ENCODE results near the gene ZGPAT.

The ZGPAT gene

GRCh38 chr20:63700199-63701050, 7.4 kb upstream of the ZGPAT start:
- H3K27ac Mint-ChIP-seq, result peak overlapping the region; percentile 61
- H3K4me3 Mint-ChIP-seq, result no peak overlapping the region

GRCh38 chr20:63701051-63701328, 6.8 kb upstream of the ZGPAT start:
- Mint-ChIP-seq H3K27me3 (ENCODE audit: low read depth, poor library complexity) (no peaks in the 10 kb centered on the region), H3K36me3 (ENCODE audit: low read depth) (peaks cover 7% of the 10 kb centered on the region), H3K9me3 (no peaks in the 10 kb centered on the region), H3K4me1 (peaks cover 24% of the 10 kb centered on the region), H3K27ac (no peak overlapping the region), H3K4me3 (no peak overlapping the region)
- TF ChIP-seq CTCF (IDR thresholded peaks at IDR 0.05), result no peak
- no peak for DNase-seq

More at GRCh38 chr20:63700199-63701050, 7.4 kb upstream of the ZGPAT start:
- H3K27me3 Mint-ChIP-seq (ENCODE audit: low read depth, poor library complexity), result no peaks in the 10 kb centered on the region
- H3K9me3 Mint-ChIP-seq, result no peaks in the 10 kb centered on the region
- TF ChIP-seq CTCF (IDR thresholded peaks at IDR 0.05), result no peak
- H3K36me3 Mint-ChIP-seq (ENCODE audit: low read depth), result peaks cover 7% of the 10 kb centered on the region
- DNase-seq, result no peak
- H3K4me1 Mint-ChIP-seq, result peaks cover 24% of the 10 kb centered on the region

- Mint-ChIP-seq H3K9me3 (no peaks in the 10 kb centered on the region), H3K36me3 (ENCODE audit: low read depth) (peaks cover 7% of the 10 kb centered on the region), H3K4me1 (peaks cover 22% of the 10 kb centered on the region), H3K27me3 (ENCODE audit: low read depth, poor library complexity) (no peaks in the 10 kb centered on the region), H3K27ac (no peak overlapping the region), H3K4me3 (no peak overlapping the region)
- TF ChIP-seq CTCF (IDR thresholded peaks at IDR 0.05), result no peak
- no peak for DNase-seq
Observed at GRCh38 chr20:63701329-63702035, 6.4 kb upstream of the ZGPAT start.

GRCh38 chr20:63702036-63702665, 5.7 kb upstream of the ZGPAT start:
- peaks cover 27% of the 10 kb centered on the region for H3K4me1 Mint-ChIP-seq
- DNase-seq, result no peak
- no peak overlapping the region for H3K27ac Mint-ChIP-seq
- H3K36me3 Mint-ChIP-seq (ENCODE audit: low read depth), result peaks cover 7% of the 10 kb centered on the region
- H3K27me3 Mint-ChIP-seq (ENCODE audit: low read depth, poor library complexity), result no peaks in the 10 kb centered on the region
- no peaks in the 10 kb centered on the region for H3K9me3 Mint-ChIP-seq
- no peak overlapping the region for H3K4me3 Mint-ChIP-seq
- no peak for TF ChIP-seq CTCF (IDR thresholded peaks at IDR 0.05)

GRCh38 chr20:63702751-63703470, 4.9 kb upstream of the ZGPAT start:
- Mint-ChIP-seq H3K9me3 (no peaks in the 10 kb centered on the region), H3K27me3 (ENCODE audit: low read depth, poor library complexity) (no peaks in the 10 kb centered on the region), H3K4me1 (peaks cover 19% of the 10 kb centered on the region), H3K36me3 (ENCODE audit: low read depth) (peaks cover 7% of the 10 kb centered on the region), H3K27ac (no peak overlapping the region), H3K4me3 (no peak overlapping the region)
- no peak for DNase-seq
- TF ChIP-seq CTCF (IDR thresholded peaks at IDR 0.05), result no peak
